Heart right ventricle (tissue), 16 donors: ENCODE results near the gene DNM3. TPM values are rescaled to one million over a fixed set of nuclear protein-coding genes. Genes with fewer than 3 reads are reported as not detected.
"Not testable (repeated sequence)": the region's sequence is repeated elsewhere in the genome, so short reads cannot be mapped to it uniquely, and the experiment has no call there.

ENCODE experiments used
- ATAC-seq, 8 donors: fragments of 200-7000 bp; cut with Tn5 transposase; one replicate each; pipeline ENCODE4 v1.9.1; 2020; ENCODE audit warnings: mild to moderate bottlenecking in 8 of 8, moderate library complexity in 8 of 8, moderate number of reproducible peaks in 1 of 8
- DNase-seq, 2 donors: peaks; one replicate each; pipeline ENCODE4 v3.0.0-alpha.2; 2020
- H3K27ac ChIP-seq, 10 donors: fragments of 200-600 bp; sonication (generic) in 2 of 10; one replicate each; pipeline versions ENCODE4 v1.5.0 to v1.8.0; 2020 to 2022; ENCODE audit warnings: mild to moderate bottlenecking in 3 of 10
- H3K27me3 ChIP-seq, 7 donors: fragments of 200-600 bp; one replicate each; pipeline ENCODE4 v1.8.0; 2021 to 2022; ENCODE audit warnings: mild to moderate bottlenecking in 2 of 7
- H3K36me3 ChIP-seq, 9 donors: fragments of 200-600 bp; sonication (generic) in 1 of 9; one replicate each; pipeline versions ENCODE4 v1.5.0 to v1.8.0; 2020 to 2022; ENCODE audit warnings: mild to moderate bottlenecking in 2 of 9
- H3K4me1 ChIP-seq, 9 donors: fragments of 200-600 bp; sonication (generic) in 1 of 9; one replicate each; pipeline versions ENCODE4 v1.5.0 to v1.8.0; 2020 to 2022; ENCODE audit warnings: mild to moderate bottlenecking in 4 of 9
- H3K4me3 ChIP-seq, 10 donors: fragments of 200-600 bp; sonication (generic) in 2 of 10; one replicate each; pipeline versions ENCODE4 v1.5.0 to v1.8.0; 2020 to 2022; ENCODE audit warnings: mild to moderate bottlenecking in 7 of 10, moderate library complexity in 2 of 10
- H3K9me3 ChIP-seq, 11 donors: fragments of 200-600 bp in 10 of 11; sonication (generic) in 2 of 11; one replicate each; pipeline versions ENCODE4 v1.5.0 to v1.8.0; 2013 to 2022; ENCODE audit warnings: mild to moderate bottlenecking in 2 of 11, control low read depth in 1 of 11, moderate library complexity in 1 of 11
- CTCF ChIP-seq, 9 donors: fragments of 200-600 bp; sonication (generic) in 2 of 9; IDR thresholded peaks; one replicate each; pipeline versions ENCODE4 v1.5.0 to v1.8.0; 2021 to 2022; ENCODE audit warnings: antibody characterized with exemption in 9 of 9, mild to moderate bottlenecking in 5 of 9, moderate library complexity in 1 of 9
- WGBS, 2 donors: extraction: QIAGEN DNeasy Blood & Tissue Kit; methylation state at CpG; one replicate each; pipeline ENCODE4 v1.1.7; 2013; ENCODE audit warnings: inconsistent platforms in 1 of 2; 5-methylcytosine and 5-hydroxymethylcytosine counted together
- intact Hi-C, 10 donors: fragments of 100-400 bp; cut with DNase I; formaldehyde crosslinking; loops; one replicate each; pipeline versions ENCODE4 v1.11.1 to v1.14.2; 2022
- polyA plus RNA-seq, 2 donors: library from polyadenylated mRNA; stranded (reverse); fragments of 200-250 nt; gene quantifications; one replicate each; pipeline ENCODE4 v1.2.3, GENCODE V29; 2013
- total RNA-seq, 10 donors: library from RNA; stranded (reverse); fragmentation: NEBNext Ultra II Directional in 3 of 10; extraction: Animal tissue kit (Norgen Biotek cat#: 25700) in 3 of 10; gene quantifications; one replicate each; pipeline versions ENCODE4 v1.2.1 to v1.2.4, GENCODE V29; 2021 to 2023
- donor health status: Arrhythmogenic right ventricular cardiomyopathy.
- donor health status: ischemic (EF 13 %, LVEDD 7.1; RV severe dilation, severe dysfunction).
- donor health status: healthy with polysubstance abuse.
- donor health status: DM: no; HTN: yes; CAD: no.
- donor health status: DM: no; HTN: no; CAD: no.
- donor health status: ischemic (EF 25% LVEDD 6.9; RV normal size, moderate dysfunction).
- donor health status: ischemic (EF 25% LVEDD 5.7; RV mildly dilated, moderate dysfunction).
- donor health status: healthy.
- donor health status: DM: yes; HTN: yes; CAD: no.
- donor health status: Ischemic cardiomyopathy.
- donor health status: ischemic (EF 35%, LVEDD 5.7; RV mildly dilated, moderate dysfunction).
- donor health status: nonischemic (EF 11% LVEDD 7.7; RV severe dilation, severe dysfunction).
- donor health status: DM: yes; HTN: yes; CAD: no.
- donor health status: PGD.
- donor health status: ischemic (EF 29% LVEDD 5.4; RV normal size, mild dysfunction).
- donor health status: nonischemic (EF 23%, LVEDD 6.1; RV moderate dilation, normal function).

Gene DNM3
- total and polyA plus RNA-seq, 12 donors, result 0.77 to 2.8 (median 2.2) TPM

GRCh38 chr1:171799166-171799565, 42.1 kb upstream of the DNM3 start:
- Histone ChIP-seq H3K36me3 (peaks cover 0 to 47% (median 26%) of the 10 kb centered on the region in 9 donors), H3K4me1 (peaks cover 0 to 30% (median 15%) of the 10 kb centered on the region in 9 donors), H3K9me3 (no peaks in the 10 kb centered on the region), H3K27me3 (no peaks in the 10 kb centered on the region), H3K4me3 (no peak overlapping the region), H3K27ac (no peak overlapping the region)
- no peak for TF ChIP-seq CTCF (IDR thresholded peaks at IDR 0.05)
- DNase-seq, result no peak
- ATAC-seq, result no peak
- WGBS, 2 donors, result 40 to 50% methylated on average over 4 of the region's 4 CpGs
- intact Hi-C loops, result loop anchor here in 2 of 10 donors (10.0 kb wide), 2 partner anchors 626 to 646 kb away; partner anchors contain the start of genes C1orf105 (in 1 of the 2) and PIGC (in 1 of the 2)

- Histone ChIP-seq H3K36me3 (peaks cover 0 to 41% (median 20%) of the 10 kb centered on the region in 9 donors), H3K4me1 (peaks cover 0 to 33% (median 14%) of the 10 kb centered on the region in 9 donors)
- ATAC-seq, H3K4me3 ChIP-seq, H3K27ac ChIP-seq, H3K27me3 ChIP-seq, H3K9me3 ChIP-seq, DNase-seq: not testable (repeated sequence)
- WGBS, 2 donors, result 96 to 100% methylated on average over 2 of the region's 2 CpGs
- intact Hi-C loops, result loop anchor here in 5 of 10 donors (2.0 to 10.0 kb wide), 5 partner anchors 105 to 645 kb away; partner anchors contain the start of genes C1orf105 (in 1 of the 5) and PIGC (in 1 of the 5)
Measured at GRCh38 chr1:171799698-171800097, 41.6 kb upstream of the DNM3 start.

GRCh38 chr1:171800342-171800741, 41.0 kb upstream of the DNM3 start:
- intact Hi-C loops, result loop anchor here in 5 of 10 donors (2.0 to 10.0 kb wide), 3 partner anchors 104 to 184 kb away; no protein-coding TSS in a partner anchor
- Histone ChIP-seq H3K27me3 (no peaks in the 10 kb centered on the region), H3K4me1 (peaks cover 0 to 40% (median 14%) of the 10 kb centered on the region in 9 donors), H3K4me3 (no peak overlapping the region), H3K36me3 (peaks cover 0 to 35% (median 16%) of the 10 kb centered on the region in 9 donors), H3K9me3 (no peaks in the 10 kb centered on the region), H3K27ac (no peak overlapping the region)
- DNase-seq (no peak), ATAC-seq (no peak)
- no peak for TF ChIP-seq CTCF (IDR thresholded peaks at IDR 0.05)
- 94 to 95% methylated on average over 3 of the region's 3 CpGs for WGBS, 2 donors

GRCh38 chr1:171800851-171801250, 40.4 kb upstream of the DNM3 start:
- H3K4me1 ChIP-seq, result peaks cover 0 to 43% (median 14%) of the 10 kb centered on the region in 9 donors
- intact Hi-C loops, result loop anchor here in 7 of 10 donors (1.0 to 10.0 kb wide), 5 partner anchors 104 to 184 kb away; no protein-coding TSS in a partner anchor
- H3K27me3 ChIP-seq, result no peaks in the 10 kb centered on the region
- no peaks in the 10 kb centered on the region for H3K9me3 ChIP-seq
- 81 to 83% methylated on average over 3 of the region's 3 CpGs for WGBS, 2 donors
- H3K27ac ChIP-seq, result no peak overlapping the region
- TF ChIP-seq CTCF (IDR thresholded peaks at IDR 0.05), result no peak
- ATAC-seq, result no peak
- H3K4me3 ChIP-seq, result no peak overlapping the region
- peaks cover 0 to 30% (median 13%) of the 10 kb centered on the region in 9 donors for H3K36me3 ChIP-seq
- no peak for DNase-seq

- peaks cover 0 to 23% (median 7%) of the 10 kb centered on the region in 9 donors for H3K36me3 ChIP-seq
- H3K27ac ChIP-seq, result no peak overlapping the region
- DNase-seq, result no peak
- ATAC-seq, result peak in 3 of 8 donors; percentile 16 to 47 (median 30)
- H3K27me3 ChIP-seq, result no peaks in the 10 kb centered on the region
- H3K4me1 ChIP-seq, result peaks cover 0 to 49% (median 18%) of the 10 kb centered on the region in 9 donors
- no peak overlapping the region for H3K4me3 ChIP-seq
- TF ChIP-seq CTCF (IDR thresholded peaks at IDR 0.05), result peak; percentile 57 to 89 (median 79)
- intact Hi-C loops, result loop anchor here in 7 of 10 donors (1.0 to 10.0 kb wide), 5 partner anchors 103 to 184 kb away; no protein-coding TSS in a partner anchor
- WGBS, 2 donors, result 4 to 6% methylated on average over 2 of the region's 2 CpGs
- H3K9me3 ChIP-seq, result no peaks in the 10 kb centered on the region
Measured at GRCh38 chr1:171801487-171801891, 39.8 kb upstream of the DNM3 start.
